DND-41 (cell line): Measurements from ENCODE around the gene RPS23.

Experiments used
- CTCF ChIP-seq: IDR thresholded peaks from 2 replicates; pipeline ENCODE4 v1.5.1; 2012; ENCODE audit warnings: borderline replicate concordance, low read length, moderate library complexity, mild to moderate bottlenecking; ENCODE audit not compliant: poor library complexity, severe bottlenecking; ENCODE audit errors: extremely low read depth
- EZH2 ChIP-seq: IDR thresholded peaks from 3 replicates; pipeline ENCODE4 v1.6.1; 2012; ENCODE audit warnings: borderline replicate concordance, low read depth, mild to moderate bottlenecking, moderate library complexity, low read length, inconsistent platforms; ENCODE audit not compliant: severe bottlenecking

GRCh38 chr5:82320966-82321365 lies 42.8 kb upstream of the RPS23 start:
- TF ChIP-seq CTCF = no peak
- no peak for TF ChIP-seq EZH2
